Esophagus (tissue), 2 donors: Measurements from ENCODE around the gene FLT3LG. TPM values are rescaled to one million over a fixed set of nuclear protein-coding genes. Genes with fewer than 3 reads are reported as not detected.
A peak's percentile ranks its signal among the peaks of the same experiment; 100 is the strongest.
"Not testable (repeated sequence)": the region's sequence is repeated elsewhere in the genome, so short reads cannot be mapped to it uniquely, and the experiment has no call there.

Experiments
- H3K27ac ChIP-seq, 2 donors: one replicate each; pipeline ENCODE4 v1.5.1; 2013; ENCODE audit warnings: low read depth in 2 of 2, mild to moderate bottlenecking in 2 of 2, inconsistent platforms in 1 of 2, low read length in 1 of 2, moderate library complexity in 1 of 2
- H3K27me3 ChIP-seq, 2 donors: one replicate each; pipeline ENCODE4 v1.6.1; 2013; ENCODE audit warnings: low read length in 2 of 2, control low read depth in 1 of 2, mild to moderate bottlenecking in 1 of 2; ENCODE audit not compliant: insufficient read depth in 2 of 2, control insufficient read depth in 1 of 2
- H3K36me3 ChIP-seq, 2 donors: one replicate each; pipeline ENCODE4 v1.6.1; 2013; ENCODE audit warnings: low read length in 1 of 2; ENCODE audit not compliant: control insufficient read depth in 2 of 2, insufficient read depth in 2 of 2
- H3K4me1 ChIP-seq, 2 donors: one replicate each; pipeline ENCODE4 v1.6.1; 2013; ENCODE audit warnings: low read length in 1 of 2; ENCODE audit not compliant: control insufficient read depth in 2 of 2, insufficient read depth in 2 of 2
- H3K4me3 ChIP-seq, 2 donors: one replicate each; pipeline ENCODE4 v1.5.1; 2013; ENCODE audit warnings: low read length in 2 of 2, mild to moderate bottlenecking in 2 of 2, low read depth in 1 of 2, moderate library complexity in 1 of 2
- H3K9me3 ChIP-seq, 2 donors: one replicate each; pipeline ENCODE4 v1.6.1; 2013; ENCODE audit warnings: mild to moderate bottlenecking in 2 of 2, low read depth in 1 of 2, low read length in 1 of 2, moderate library complexity in 1 of 2; ENCODE audit not compliant: control insufficient read depth in 2 of 2, insufficient read depth in 1 of 2
- WGBS, 2 donors: extraction: QIAGEN DNeasy Blood & Tissue Kit; methylation state at CpG; one replicate each; pipeline ENCODE4 v1.1.7; 2013; 5-methylcytosine and 5-hydroxymethylcytosine counted together
- polyA plus RNA-seq, 2 donors: library from polyadenylated mRNA; stranded (reverse); fragments of 200-250 nt; gene quantifications; one replicate each; pipeline ENCODE4 v1.2.3, GENCODE V29; 2013
- donor health status: healthy with polysubstance abuse.
- donor health status: Bipolar disorder and iron deficiency.

The FLT3LG gene
- polyA plus RNA-seq, 2 donors: 7.2 to 9.5 TPM

DNA sequence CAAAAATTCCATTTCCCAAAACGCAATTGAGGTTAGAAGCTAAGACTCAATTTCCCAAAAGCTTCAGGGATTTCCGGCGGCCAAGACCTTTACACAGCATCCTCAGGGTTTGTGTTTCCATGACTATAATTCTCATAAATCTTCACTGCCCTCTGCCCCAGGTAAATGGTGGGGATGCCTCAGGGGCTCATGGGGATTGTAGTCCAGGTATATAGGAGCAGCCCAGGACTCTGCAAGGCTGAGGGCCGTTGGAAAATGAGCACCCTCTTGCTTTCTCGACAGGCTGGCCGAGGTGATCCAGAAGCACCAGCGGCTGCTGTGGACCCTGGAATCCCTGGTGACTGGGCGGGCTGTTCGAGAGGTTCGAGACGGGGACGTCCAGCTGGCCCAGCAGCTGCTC is 14.6 kb upstream of the FLT3LG start:
- H3K4me3 ChIP-seq: no peak overlapping the region
- peaks cover 0 to 17% of the 10 kb centered on the region in 2 donors for H3K36me3 ChIP-seq
- H3K27ac ChIP-seq: no peak overlapping the region
- no peaks in the 10 kb centered on the region for H3K27me3 ChIP-seq
- no peaks in the 10 kb centered on the region for H3K9me3 ChIP-seq
- peaks cover 0 to 2% of the 10 kb centered on the region in 2 donors for H3K4me1 ChIP-seq
- 89 to 93% methylated on average over 12 of the region's 12 CpGs for WGBS, 2 donors

DNA sequence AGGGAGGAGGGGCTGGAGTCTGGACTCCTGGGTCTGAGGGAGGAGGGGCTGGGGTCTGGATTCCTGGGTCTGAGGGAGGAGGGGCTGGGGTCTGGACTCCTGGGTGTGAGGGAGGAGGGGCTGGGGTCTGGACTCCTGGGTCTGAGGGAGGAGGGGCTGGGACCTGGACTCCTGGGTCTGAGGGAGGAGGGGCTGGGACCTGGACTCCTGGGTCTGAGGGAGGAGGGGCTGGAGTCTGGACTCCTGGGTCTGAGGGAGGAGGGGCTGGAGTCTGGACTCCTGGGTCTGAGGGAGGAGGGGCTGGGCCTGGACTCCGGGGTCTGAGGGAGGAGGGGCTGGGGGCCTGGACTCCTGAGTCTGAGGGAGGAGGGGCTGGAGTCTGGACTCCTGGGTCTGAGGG is 12.9 kb upstream of the FLT3LG start:
- H3K9me3 ChIP-seq, H3K4me1 ChIP-seq, H3K4me3 ChIP-seq, H3K27ac ChIP-seq, H3K27me3 ChIP-seq: not testable (repeated sequence)
- WGBS, 2 donors: 0% methylated on average over 1 of the region's 1 CpG; no CpG with 5 or more reads in 1 of the 2 donors
- peaks cover 0 to 26% of the 10 kb centered on the region in 2 donors for H3K36me3 ChIP-seq

DNA sequence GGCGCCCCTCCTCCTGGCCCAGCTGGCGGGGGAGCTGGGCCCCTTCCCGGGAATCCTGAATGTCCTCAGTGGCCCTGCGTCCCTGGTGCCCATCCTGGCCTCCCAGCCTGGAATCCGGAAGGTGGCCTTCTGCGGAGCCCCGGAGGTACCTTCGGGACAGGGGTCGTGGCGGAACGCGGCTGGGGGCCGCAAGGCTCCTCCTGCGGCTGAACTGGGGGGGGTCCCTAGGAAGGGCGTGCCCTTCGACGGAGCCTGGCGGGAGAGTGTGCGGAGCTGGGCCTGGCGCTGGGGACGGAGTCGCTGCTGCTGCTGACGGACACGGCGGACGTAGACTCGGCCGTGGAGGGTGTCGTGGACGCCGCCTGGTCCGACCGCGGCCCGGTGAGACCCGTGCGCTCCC is 12.4 kb upstream of the FLT3LG start:
- no peak overlapping the region for H3K27ac ChIP-seq
- no peaks in the 10 kb centered on the region for H3K9me3 ChIP-seq
- peaks cover 0 to 2% of the 10 kb centered on the region in 2 donors for H3K4me1 ChIP-seq
- 97 to 98% methylated on average over 34 to 37 of the region's 37 CpGs for WGBS, 2 donors
- H3K27me3 ChIP-seq: no peaks in the 10 kb centered on the region
- peaks cover 0 to 29% of the 10 kb centered on the region in 2 donors for H3K36me3 ChIP-seq
- H3K4me3 ChIP-seq: no peak overlapping the region

DNA sequence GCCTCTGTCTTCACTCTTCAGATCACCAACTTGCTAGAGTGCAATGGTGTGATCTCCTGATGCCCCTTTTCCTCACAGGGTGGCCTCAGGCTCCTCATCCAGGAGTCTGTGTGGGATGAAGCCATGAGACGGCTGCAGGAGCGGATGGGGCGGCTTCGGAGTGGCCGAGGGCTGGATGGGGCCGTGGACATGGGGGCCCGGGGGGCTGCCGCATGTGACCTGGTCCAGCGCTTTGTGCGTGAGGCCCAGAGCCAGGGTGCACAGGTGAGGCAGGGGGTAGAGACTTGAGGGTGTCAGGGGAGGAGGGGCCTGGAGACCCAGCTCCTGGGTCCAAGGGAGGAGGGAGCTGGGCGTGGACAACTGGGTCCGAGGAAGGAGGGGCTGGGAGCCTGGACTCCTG is 11.5 kb upstream of the FLT3LG start:
- Histone ChIP-seq H3K9me3 (no peaks in the 10 kb centered on the region), H3K4me1 (peaks cover 0 to 2% of the 10 kb centered on the region in 2 donors), H3K4me3 (no peak overlapping the region), H3K27ac (no peak overlapping the region), H3K36me3 (peaks cover 0 to 29% of the 10 kb centered on the region in 2 donors), H3K27me3 (no peaks in the 10 kb centered on the region)
- 86 to 87% methylated on average over 12 of the region's 12 CpGs for WGBS, 2 donors

DNA sequence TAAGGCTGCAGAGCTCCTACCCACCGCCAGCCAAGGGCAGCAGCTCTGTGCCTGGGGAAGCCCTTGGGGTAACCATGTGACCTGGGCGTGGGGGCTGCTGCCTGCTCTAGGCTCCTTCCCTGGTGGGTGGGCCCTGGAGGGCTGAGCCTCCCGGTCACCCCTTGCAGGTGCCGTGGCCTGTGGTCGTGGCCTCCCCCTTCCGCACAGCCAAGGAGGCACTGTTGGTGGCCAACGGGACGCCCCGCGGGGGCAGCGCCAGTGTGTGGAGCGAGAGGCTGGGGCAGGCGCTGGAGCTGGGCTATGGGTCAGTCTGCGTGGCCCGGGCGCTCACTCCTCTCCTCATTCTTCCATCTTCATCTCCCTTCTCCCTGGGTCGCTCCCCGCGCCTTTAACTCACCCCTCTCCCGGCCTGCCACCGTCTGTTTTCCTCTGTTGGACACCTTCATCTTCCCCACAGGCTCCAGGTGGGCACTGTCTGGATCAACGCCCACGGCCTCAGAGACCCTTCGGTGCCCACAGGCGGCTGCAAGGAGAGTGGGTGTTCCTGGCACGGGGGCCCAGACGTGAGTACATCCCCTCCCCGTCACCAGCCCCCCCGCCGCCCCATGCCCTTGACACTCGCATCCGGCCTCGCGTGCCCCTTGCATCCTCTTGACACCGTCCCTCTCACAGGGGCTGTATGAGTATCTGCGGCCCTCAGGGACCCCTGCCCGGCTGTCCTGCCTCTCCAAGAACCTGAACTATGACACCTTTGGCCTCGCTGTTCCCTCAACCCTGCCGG is 9.9 kb upstream of the FLT3LG start:
- Histone ChIP-seq H3K27me3 (no peaks in the 10 kb centered on the region), H3K4me1 (peaks cover 2 to 8% of the 10 kb centered on the region in 2 donors), H3K36me3 (peaks cover 0 to 27% of the 10 kb centered on the region in 2 donors), H3K9me3 (no peaks in the 10 kb centered on the region), H3K4me3 (no peak overlapping the region), H3K27ac (no peak overlapping the region)
- WGBS, 2 donors: 92 to 95% methylated on average over 37 to 39 of the region's 39 CpGs

DNA sequence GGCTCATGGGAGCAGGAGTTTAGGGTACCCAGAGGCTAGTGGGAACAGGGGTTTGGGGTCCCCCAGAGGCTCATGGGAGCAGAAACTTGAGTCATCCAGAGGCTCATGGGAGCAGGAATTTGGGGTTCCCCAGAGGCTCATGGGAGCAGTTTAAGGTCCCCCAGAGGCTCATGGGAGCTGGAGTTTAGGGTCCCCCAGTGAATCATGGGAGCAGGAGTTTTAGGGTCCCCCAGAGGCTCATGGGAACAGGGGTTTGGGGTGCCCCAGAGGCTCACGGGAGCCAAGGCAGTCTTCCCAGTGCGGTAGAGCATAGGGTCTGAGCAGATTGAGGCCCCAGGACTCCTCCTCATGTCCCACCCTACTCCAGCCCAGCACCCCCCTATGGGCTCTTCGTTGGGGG is 8.6 kb upstream of the FLT3LG start:
- Histone ChIP-seq H3K27ac (no peak overlapping the region), H3K4me1 (peaks cover 2 to 11% of the 10 kb centered on the region in 2 donors), H3K36me3 (peaks cover 0 to 23% of the 10 kb centered on the region in 2 donors), H3K27me3 (no peaks in the 10 kb centered on the region), H3K4me3 (no peak overlapping the region), H3K9me3 (no peaks in the 10 kb centered on the region)
- WGBS, 2 donors: 93 to 97% methylated on average over 3 of the region's 3 CpGs

DNA sequence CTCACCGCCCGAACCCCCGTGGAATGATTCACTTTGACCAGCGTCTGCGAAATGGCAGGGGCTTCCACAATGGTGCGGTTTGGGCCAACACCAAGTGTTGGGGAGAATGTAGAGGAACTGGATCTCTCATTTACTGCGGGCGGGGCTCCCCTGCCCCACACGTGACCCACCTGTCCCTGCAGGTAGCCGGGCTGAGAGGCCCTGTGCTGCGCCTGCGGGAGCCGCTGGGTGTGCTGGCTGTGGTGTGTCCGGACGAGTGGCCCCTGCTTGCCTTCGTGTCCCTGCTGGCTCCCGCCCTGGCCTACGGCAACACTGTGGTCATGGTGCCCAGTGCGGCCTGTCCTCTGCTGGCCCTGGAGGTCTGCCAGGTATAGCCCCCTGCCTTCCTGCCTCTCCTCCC is 5.8 kb upstream of the FLT3LG start:
- H3K4me3 ChIP-seq: peak overlapping the region in 1 of 2 donors; percentile 2
- WGBS, 2 donors: 57 to 74% methylated on average over 19 of the region's 19 CpGs
- H3K4me1 ChIP-seq: peaks cover 2 to 11% of the 10 kb centered on the region in 2 donors
- no peaks in the 10 kb centered on the region for H3K27me3 ChIP-seq
- H3K27ac ChIP-seq: peak overlapping the region; percentile 94 to 96
- H3K36me3 ChIP-seq: peaks cover 0 to 15% of the 10 kb centered on the region in 2 donors
- no peaks in the 10 kb centered on the region for H3K9me3 ChIP-seq

DNA sequence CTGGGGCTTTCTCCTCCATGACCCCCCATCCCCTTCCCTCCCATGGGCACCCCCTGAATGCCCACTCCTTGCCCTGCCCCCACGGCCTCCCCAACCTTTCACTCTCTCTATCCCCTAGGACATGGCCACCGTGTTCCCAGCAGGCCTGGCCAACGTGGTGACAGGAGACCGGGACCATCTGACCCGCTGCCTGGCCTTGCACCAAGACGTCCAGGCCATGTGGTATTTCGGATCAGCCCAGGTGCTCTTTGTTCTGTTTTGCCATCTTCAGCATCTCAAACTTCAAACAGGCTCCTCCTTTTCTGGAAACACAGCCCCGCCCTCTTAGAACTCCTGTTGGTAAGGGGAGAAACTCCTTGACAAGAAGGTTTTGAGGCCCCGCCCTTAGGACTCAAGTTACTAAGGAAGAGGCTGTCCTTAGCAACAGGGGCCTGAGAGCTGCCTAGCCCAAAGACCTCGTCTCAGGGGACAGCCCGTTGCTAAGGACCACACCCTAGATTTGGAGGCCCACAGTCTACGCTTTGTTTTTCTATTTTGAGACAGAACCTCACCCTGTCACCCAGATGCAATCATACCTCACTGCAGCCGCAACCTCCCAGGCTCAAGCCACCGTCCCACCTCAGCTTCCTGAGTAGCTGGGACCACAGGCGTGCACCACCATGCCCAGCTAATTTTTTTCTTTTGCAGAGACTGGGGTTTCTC is 5.1 kb upstream of the FLT3LG start:
- H3K4me1 ChIP-seq: peaks cover 2 to 11% of the 10 kb centered on the region in 2 donors
- H3K4me3 ChIP-seq: no peak overlapping the region
- H3K27me3 ChIP-seq: no peaks in the 10 kb centered on the region
- WGBS, 2 donors: 34 to 43% methylated on average over 15 of the region's 15 CpGs
- peaks cover 0 to 15% of the 10 kb centered on the region in 2 donors for H3K36me3 ChIP-seq
- peak overlapping the region; percentile 94 to 96 for H3K27ac ChIP-seq
- H3K9me3 ChIP-seq: no peaks in the 10 kb centered on the region

DNA sequence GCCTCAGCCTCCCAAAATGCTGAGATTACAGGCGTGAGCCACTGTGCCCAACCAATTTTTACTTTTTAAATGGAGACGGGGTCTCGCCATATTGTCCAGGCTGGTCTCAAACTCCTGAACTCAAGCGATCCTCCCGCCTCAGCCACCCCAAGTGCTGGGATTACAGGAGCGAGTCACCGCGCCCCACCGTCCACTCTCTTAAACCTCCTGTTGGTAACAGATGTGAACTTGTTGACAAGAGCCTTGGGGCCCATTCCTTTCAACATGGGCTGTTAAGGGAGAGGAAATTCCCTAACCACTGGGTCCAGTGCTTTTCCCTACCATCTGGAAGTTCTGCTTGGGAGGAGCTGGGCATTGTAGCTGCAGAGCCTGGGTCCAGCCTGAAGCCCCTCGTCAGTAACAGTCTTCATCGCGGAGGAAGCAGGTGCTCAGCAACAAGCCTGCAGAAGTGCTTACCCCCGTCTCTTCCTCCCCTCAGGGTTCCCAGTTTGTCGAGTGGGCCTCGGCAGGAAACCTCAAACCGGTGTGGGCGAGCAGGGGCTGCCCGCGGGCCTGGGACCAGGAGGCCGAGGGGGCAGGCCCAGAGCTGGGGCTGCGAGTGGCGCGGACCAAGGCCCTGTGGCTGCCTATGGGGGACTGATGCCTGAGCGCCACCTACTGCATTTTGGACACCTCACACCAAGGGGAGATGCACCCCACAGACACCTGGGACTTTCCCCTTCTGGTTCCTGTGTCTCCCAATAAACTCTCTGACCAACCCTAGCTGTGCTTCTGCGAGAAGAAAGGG is 4.0 kb upstream of the FLT3LG start:
- Histone ChIP-seq H3K27ac (peak overlapping the region; percentile 22 to 94), H3K36me3 (peaks cover 0 to 8% of the 10 kb centered on the region in 2 donors), H3K9me3 (no peaks in the 10 kb centered on the region), H3K27me3 (no peaks in the 10 kb centered on the region), H3K4me1 (peaks cover 2 to 16% of the 10 kb centered on the region in 2 donors), H3K4me3 (no peak overlapping the region)
- WGBS, 2 donors: 78 to 80% methylated on average over 25 of the region's 25 CpGs
